Gastrocnemius medialis (tissue), 4 donors: ENCODE measurements around the gene NAV2.

ENCODE experiments used
- CTCF ChIP-seq, 5 experiments: fragments of 450-650 bp in 3 of 5; fragments of 200-600 bp in 2 of 5; sonication (generic) in 2 of 5; IDR thresholded peaks in 4 of 5; conservative IDR thresholded peaks in 1 of 5; 1 replicate in 4 of 5; 2 replicates in 1 of 5; pipeline ENCODE4 v1.5.1; 2016 to 2019; ENCODE audit warnings: antibody characterized with exemption in 5 of 5, mild to moderate bottlenecking in 3 of 5, moderate library complexity in 3 of 5
- POLR2A ChIP-seq, 2 donors: fragments of 450-650 bp; IDR thresholded peaks; one replicate each; pipeline ENCODE4 v1.6.1; 2017; ENCODE audit warnings: antibody characterized with exemption in 2 of 2, mild to moderate bottlenecking in 2 of 2, moderate library complexity in 2 of 2

- TF ChIP-seq CTCF (IDR thresholded peaks at IDR 0.05 in 4 of 5, conservative IDR thresholded peaks at IDR 0.05 in 1 of 5): no peak
- TF ChIP-seq POLR2A (IDR thresholded peaks at IDR 0.05): no peak
Observed at GRCh38 chr11:19913893-19914249, 201.2 kb downstream of the NAV2 start.
